ENCODE data around the gene AP2A2. TPM values are rescaled to one million over a fixed set of nuclear protein-coding genes. Genes with fewer than 3 reads are reported as not detected.

The AP2A2 gene
- total RNA-seq, 1 experiment from 2014 or later = 70.6 TPM

- no TSS peak for BruUV-seq (replicated peaks)
- Mint-ChIP-seq H3K9me3 (ENCODE audit: unreplicated experiment) (no peaks in the 10 kb centered on the region), H3K4me1 (ENCODE audit: insufficient read depth, unreplicated experiment) (peaks cover 13% of the 10 kb centered on the region), H3K27me3 (ENCODE audit: insufficient read depth, unreplicated experiment) (no peaks in the 10 kb centered on the region), H3K4me3 (ENCODE audit: unreplicated experiment) (no peak overlapping the region), H3K36me3 (ENCODE audit: insufficient read depth, unreplicated experiment) (peaks cover 36% of the 10 kb centered on the region), H3K27ac (ENCODE audit: low read depth, unreplicated experiment) (no peak overlapping the region)
- CTCF ChIA-PET = interaction anchor here (1.4 kb wide), 1 partner anchor 21 kb away, joined by 3 read pairs; no protein-coding TSS in a partner anchor
- no peak for TF ChIP-seq CTCF (IDR thresholded peaks at IDR 0.05; ENCODE audit: unreplicated experiment)
- DNase-seq (ENCODE audit: unreplicated experiment) = no peak
- POLR2A ChIA-PET = no interaction called here
- intact Hi-C loops (cut with micrococcal nuclease) = no loop called here
Measured at GRCh38 chr11:933142-933851, 7.6 kb downstream of the AP2A2 start.

DNA sequence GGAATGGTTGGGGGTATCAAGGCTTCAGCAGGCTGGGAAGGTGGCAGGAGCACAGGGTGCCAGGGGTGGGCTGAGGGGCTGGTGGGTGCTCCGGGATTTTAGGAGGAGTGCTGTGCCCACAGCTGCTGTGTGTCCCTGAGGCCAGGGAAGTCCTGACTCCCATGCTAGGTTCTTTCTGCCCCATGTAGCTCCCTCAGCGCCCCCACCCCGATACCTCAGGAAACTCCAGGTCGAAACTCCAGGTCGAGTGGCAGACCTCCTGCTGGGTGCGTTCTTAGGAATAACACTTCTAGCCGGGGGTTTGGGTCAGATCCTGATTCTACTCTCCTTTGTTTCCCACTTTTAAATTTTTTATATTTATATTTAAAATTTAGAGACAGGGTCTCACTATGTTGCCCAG is 8.3 kb downstream of the AP2A2 start:
- CTCF ChIA-PET = interaction anchor here (1.4 kb wide), 1 partner anchor 21 kb away, joined by 3 read pairs; no protein-coding TSS in a partner anchor

DNA sequence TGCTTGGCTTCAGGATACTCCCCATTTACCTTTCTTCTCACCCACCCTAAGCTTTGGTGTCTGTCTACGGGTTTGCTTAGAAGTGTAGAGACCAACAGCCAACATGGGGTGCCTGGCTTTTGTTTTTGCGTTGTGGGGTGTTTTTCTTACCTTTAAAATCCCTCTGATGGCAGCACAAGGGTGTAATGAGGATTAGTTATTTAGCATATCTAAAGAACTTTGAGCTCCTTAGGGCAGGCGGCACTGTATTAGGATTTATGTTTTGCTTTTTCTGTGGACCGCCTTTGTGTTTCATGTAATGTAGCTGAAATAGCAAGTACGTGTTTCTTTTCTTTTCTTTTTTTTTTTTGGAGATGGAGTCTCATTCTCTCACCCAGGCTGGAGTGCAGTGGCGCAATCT is 8.9 kb downstream of the AP2A2 start:
- H3K4me3 Mint-ChIP-seq (ENCODE audit: unreplicated experiment) = no peak overlapping the region
- no peak overlapping the region for H3K27ac Mint-ChIP-seq (ENCODE audit: low read depth, unreplicated experiment)
- peaks cover 38% of the 10 kb centered on the region for H3K36me3 Mint-ChIP-seq (ENCODE audit: insufficient read depth, unreplicated experiment)
- H3K9me3 Mint-ChIP-seq (ENCODE audit: unreplicated experiment) = no peaks in the 10 kb centered on the region
- H3K27me3 Mint-ChIP-seq (ENCODE audit: insufficient read depth, unreplicated experiment) = no peaks in the 10 kb centered on the region
- no peak for DNase-seq (ENCODE audit: unreplicated experiment)
- intact Hi-C loops (cut with micrococcal nuclease) = no loop called here
- no TSS peak for BruUV-seq (replicated peaks)
- H3K4me1 Mint-ChIP-seq (ENCODE audit: insufficient read depth, unreplicated experiment) = peaks cover 6% of the 10 kb centered on the region
- ChIA-PET CTCF (interaction anchor here (1.4 kb wide), 1 partner anchor 20 kb away, joined by 3 read pairs; no protein-coding TSS in a partner anchor), POLR2A (interaction anchor here (0.6 kb wide), 1 partner anchor 108 kb away, joined by 3 read pairs; no protein-coding TSS in a partner anchor)
- TF ChIP-seq CTCF (IDR thresholded peaks at IDR 0.05; ENCODE audit: unreplicated experiment) = no peak

More for the DNA sequence above, 8.3 kb downstream of the AP2A2 start:
- intact Hi-C loops (cut with micrococcal nuclease) = no loop called here
- Mint-ChIP-seq H3K9me3 (ENCODE audit: unreplicated experiment) (no peaks in the 10 kb centered on the region), H3K4me3 (ENCODE audit: unreplicated experiment) (no peak overlapping the region), H3K36me3 (ENCODE audit: insufficient read depth, unreplicated experiment) (peaks cover 38% of the 10 kb centered on the region), H3K27ac (ENCODE audit: low read depth, unreplicated experiment) (no peak overlapping the region), H3K4me1 (ENCODE audit: insufficient read depth, unreplicated experiment) (peaks cover 7% of the 10 kb centered on the region), H3K27me3 (ENCODE audit: insufficient read depth, unreplicated experiment) (no peaks in the 10 kb centered on the region)
- TF ChIP-seq CTCF (IDR thresholded peaks at IDR 0.05; ENCODE audit: unreplicated experiment) = no peak
- POLR2A ChIA-PET = no interaction called here
- no TSS peak for BruUV-seq (replicated peaks)
- DNase-seq (ENCODE audit: unreplicated experiment) = no peak

- no peak for DNase-seq (ENCODE audit: unreplicated experiment)
- Mint-ChIP-seq H3K36me3 (ENCODE audit: insufficient read depth, unreplicated experiment) (peaks cover 37% of the 10 kb centered on the region), H3K4me3 (ENCODE audit: unreplicated experiment) (no peak overlapping the region), H3K4me1 (ENCODE audit: insufficient read depth, unreplicated experiment) (peaks cover 8% of the 10 kb centered on the region), H3K27me3 (ENCODE audit: insufficient read depth, unreplicated experiment) (no peaks in the 10 kb centered on the region), H3K9me3 (ENCODE audit: unreplicated experiment) (no peaks in the 10 kb centered on the region), H3K27ac (ENCODE audit: low read depth, unreplicated experiment) (no peak overlapping the region)
- POLR2A ChIA-PET = interaction anchor here (1.4 kb wide), 1 partner anchor 9 kb away, joined by 6 read pairs; no protein-coding TSS in a partner anchor
- TF ChIP-seq CTCF (IDR thresholded peaks at IDR 0.05; ENCODE audit: unreplicated experiment) = no peak
- intact Hi-C loops (cut with micrococcal nuclease) = no loop called here
- CTCF ChIA-PET = interaction anchor here (0.6 kb wide), 1 partner anchor 23 kb away, joined by 3 read pairs; no protein-coding TSS in a partner anchor
- no TSS peak for BruUV-seq (replicated peaks)
Measured at GRCh38 chr11:936199-936598, 10.5 kb downstream of the AP2A2 start.
